ENCODE data around the gene MEG3.

Gene MEG3

GRCh38 chr14:100871234-100872186 is 45.6 kb downstream of the MEG3 start:
- H3K27me3 Mint-ChIP-seq (ENCODE audit: low read depth), result peaks cover 4% of the 10 kb centered on the region
- no peak overlapping the region for H3K4me3 Mint-ChIP-seq
- no peaks in the 10 kb centered on the region for H3K9me3 Mint-ChIP-seq
- no peaks in the 10 kb centered on the region for H3K4me1 Mint-ChIP-seq
- no peak for TF ChIP-seq CTCF (IDR thresholded peaks at IDR 0.05; ENCODE audit: unreplicated experiment in 3 of 3)
- no peaks in the 10 kb centered on the region for H3K36me3 Mint-ChIP-seq (ENCODE audit: low read depth)
- no peak overlapping the region for H3K27ac Mint-ChIP-seq

GRCh38 chr14:100872259-100873095 is 46.6 kb downstream of the MEG3 start:
- no peak overlapping the region for H3K4me3 Mint-ChIP-seq

GRCh38 chr14:100873096-100873482 is 47.2 kb downstream of the MEG3 start:
- Mint-ChIP-seq H3K27me3 (ENCODE audit: low read depth) (no peaks in the 10 kb centered on the region), H3K36me3 (ENCODE audit: low read depth) (no peaks in the 10 kb centered on the region), H3K27ac (no peak overlapping the region), H3K4me1 (no peaks in the 10 kb centered on the region), H3K4me3 (no peak overlapping the region), H3K9me3 (no peaks in the 10 kb centered on the region)
- no peak for TF ChIP-seq CTCF (IDR thresholded peaks at IDR 0.05; ENCODE audit: unreplicated experiment in 3 of 3)

More at GRCh38 chr14:100872259-100873095, 46.6 kb downstream of the MEG3 start:
- no peaks in the 10 kb centered on the region for H3K9me3 Mint-ChIP-seq
- no peak overlapping the region for H3K27ac Mint-ChIP-seq
- H3K27me3 Mint-ChIP-seq (ENCODE audit: low read depth), result peaks cover under 1% of the 10 kb centered on the region
- H3K4me1 Mint-ChIP-seq, result no peaks in the 10 kb centered on the region
- no peaks in the 10 kb centered on the region for H3K36me3 Mint-ChIP-seq (ENCODE audit: low read depth)
- no peak for TF ChIP-seq CTCF (IDR thresholded peaks at IDR 0.05; ENCODE audit: unreplicated experiment in 3 of 3)

- no peak for TF ChIP-seq CTCF (IDR thresholded peaks at IDR 0.05; ENCODE audit: unreplicated experiment in 3 of 3)
- H3K4me3 Mint-ChIP-seq, result no peak overlapping the region
- H3K9me3 Mint-ChIP-seq, result no peaks in the 10 kb centered on the region
- no peaks in the 10 kb centered on the region for H3K4me1 Mint-ChIP-seq
- H3K27me3 Mint-ChIP-seq (ENCODE audit: low read depth), result no peaks in the 10 kb centered on the region
- H3K36me3 Mint-ChIP-seq (ENCODE audit: low read depth), result no peaks in the 10 kb centered on the region
- H3K27ac Mint-ChIP-seq, result no peak overlapping the region
These were observed 48.1 kb downstream of the MEG3 start for GRCh38 chr14:100874051-100874410.

GRCh38 chr14:100874411-100875091 is 48.6 kb downstream of the MEG3 start:
- no peak overlapping the region for H3K4me3 Mint-ChIP-seq
- H3K36me3 Mint-ChIP-seq (ENCODE audit: low read depth), result no peaks in the 10 kb centered on the region
- no peaks in the 10 kb centered on the region for H3K9me3 Mint-ChIP-seq
- no peak overlapping the region for H3K27ac Mint-ChIP-seq
- no peaks in the 10 kb centered on the region for H3K27me3 Mint-ChIP-seq (ENCODE audit: low read depth)
- H3K4me1 Mint-ChIP-seq, result no peaks in the 10 kb centered on the region
- no peak for TF ChIP-seq CTCF (IDR thresholded peaks at IDR 0.05; ENCODE audit: unreplicated experiment in 3 of 3)
